Effector memory CD8-positive, alpha-beta T cell (primary cell): Measurements from ENCODE around the gene MTMR3.
A peak's percentile ranks its signal among the peaks of the same experiment; 100 is the strongest.
"Not testable (repeated sequence)": the region's sequence is repeated elsewhere in the genome, so short reads cannot be mapped to it uniquely, and the experiment has no call there.

ENCODE experiments used
- ATAC-seq: fragments of 150-1000 bp; cut with Tn5 transposase; replicated peaks from 2 replicates; pipeline ENCODE4 v1.10.0; 2021; ENCODE audit warnings: mild to moderate bottlenecking, moderate library complexity
- DNase-seq, 3 experiments: peaks; one replicate each; pipeline ENCODE4 v3.0.0; 2021
- H3K27ac Mint-ChIP-seq, 2 donors: one replicate each; pipeline ENCODE4 v1.8.0; 2022; ENCODE audit warnings: mild to moderate bottlenecking in 2 of 2, mixed read lengths in 2 of 2, moderate library complexity in 2 of 2
- H3K27me3 Mint-ChIP-seq, 2 donors: one replicate each; pipeline ENCODE4 v1.8.0; 2022; ENCODE audit warnings: mixed read lengths in 2 of 2
- H3K36me3 Mint-ChIP-seq: one replicate; pipeline ENCODE4 v1.8.0; 2022; ENCODE audit warnings: mild to moderate bottlenecking, moderate library complexity, mixed read lengths; ENCODE audit not compliant: insufficient read depth
- H3K4me1 Mint-ChIP-seq, 2 donors: one replicate each; pipeline ENCODE4 v1.8.0; 2022; ENCODE audit warnings: low read depth in 2 of 2, mixed read lengths in 2 of 2
- H3K4me3 Mint-ChIP-seq, 2 donors: one replicate each; pipeline ENCODE4 v1.8.0; 2022; ENCODE audit warnings: mild to moderate bottlenecking in 2 of 2, mixed read lengths in 2 of 2, moderate library complexity in 2 of 2
- H3K9me3 Mint-ChIP-seq, 2 donors: one replicate each; pipeline ENCODE4 v1.8.0; 2022; ENCODE audit warnings: mixed read lengths in 2 of 2

Gene MTMR3

GRCh38 chr22:29972121-29972520 is 89.1 kb downstream of the MTMR3 start:
- Mint-ChIP-seq H3K27ac (peak overlapping the region in 1 of 2 donors; percentile 53), H3K9me3 (no peaks in the 10 kb centered on the region), H3K36me3 (peaks cover 14% of the 10 kb centered on the region), H3K4me3 (no peak overlapping the region), H3K4me1 (peaks cover 7 to 16% of the 10 kb centered on the region in 2 donors), H3K27me3 (no peaks in the 10 kb centered on the region)
- DNase-seq: no peak
- ATAC-seq: no peak

- peaks cover 23% of the 10 kb centered on the region for H3K36me3 Mint-ChIP-seq
Observed at GRCh38 chr22:29973269-29973668, 90.3 kb downstream of the MTMR3 start.

DNA sequence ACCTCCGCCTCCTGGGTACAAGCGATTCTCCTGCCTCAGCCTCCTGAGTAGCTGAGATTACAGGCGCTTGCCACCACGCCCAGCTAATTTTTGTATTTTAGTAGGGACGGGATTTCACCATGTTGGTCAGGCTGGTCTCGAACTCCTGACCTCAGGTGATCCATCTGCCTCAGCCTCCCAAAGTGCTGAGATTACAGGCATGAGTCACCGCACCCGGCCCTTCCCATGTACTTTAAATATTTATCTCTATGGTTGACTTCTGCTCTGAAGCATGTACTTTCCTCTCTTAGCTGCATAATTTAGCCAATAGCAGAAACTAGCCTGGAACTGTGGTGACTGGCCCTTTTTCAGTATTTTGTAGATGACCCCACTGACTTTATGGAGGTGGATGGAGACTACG is 90.7 kb downstream of the MTMR3 start:
- not testable (repeated sequence) for H3K27ac Mint-ChIP-seq, H3K4me1 Mint-ChIP-seq, H3K4me3 Mint-ChIP-seq, H3K9me3 Mint-ChIP-seq, ATAC-seq, DNase-seq, H3K27me3 Mint-ChIP-seq
- peaks cover 23% of the 10 kb centered on the region for H3K36me3 Mint-ChIP-seq

More at GRCh38 chr22:29973269-29973668, 90.3 kb downstream of the MTMR3 start:
- H3K27ac Mint-ChIP-seq: no peak overlapping the region
- H3K4me3 Mint-ChIP-seq: no peak overlapping the region
- H3K9me3 Mint-ChIP-seq: no peaks in the 10 kb centered on the region
- ATAC-seq: no peak
- no peak for DNase-seq
- H3K27me3 Mint-ChIP-seq: no peaks in the 10 kb centered on the region
- H3K4me1 Mint-ChIP-seq: peaks cover 7 to 10% of the 10 kb centered on the region in 2 donors

GRCh38 chr22:29975494-29975893 is 92.5 kb downstream of the MTMR3 start:
- H3K27ac Mint-ChIP-seq: no peak overlapping the region
- H3K27me3 Mint-ChIP-seq: no peaks in the 10 kb centered on the region
- peaks cover 28% of the 10 kb centered on the region for H3K36me3 Mint-ChIP-seq
- H3K9me3 Mint-ChIP-seq: no peaks in the 10 kb centered on the region
- peaks cover 0 to 1% of the 10 kb centered on the region in 2 donors for H3K4me1 Mint-ChIP-seq
- no peak overlapping the region for H3K4me3 Mint-ChIP-seq
- ATAC-seq: no peak
- DNase-seq: no peak

DNA sequence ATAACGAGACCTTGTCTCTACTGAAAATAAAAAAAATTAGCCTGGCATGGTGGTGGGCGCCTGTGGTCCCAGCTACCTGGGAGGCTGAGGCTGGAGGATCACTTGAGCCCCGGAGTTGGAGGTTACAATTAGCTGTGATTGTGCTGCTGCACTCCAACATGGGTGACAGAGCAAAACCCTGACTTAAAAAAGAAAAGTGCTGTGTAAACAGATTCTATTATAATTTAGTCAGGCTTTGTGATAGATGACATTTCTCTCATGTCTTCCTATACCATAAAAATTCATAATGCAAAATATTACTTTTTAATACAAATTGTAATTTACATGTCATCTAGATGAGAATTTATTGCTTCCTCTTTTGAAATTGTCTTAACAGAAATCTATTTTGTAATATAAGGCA is 94.1 kb downstream of the MTMR3 start:
- H3K9me3 Mint-ChIP-seq: no peaks in the 10 kb centered on the region
- peaks cover 1 to 7% of the 10 kb centered on the region in 2 donors for H3K4me1 Mint-ChIP-seq
- no peak for DNase-seq
- no peak for ATAC-seq
- H3K4me3 Mint-ChIP-seq: no peak overlapping the region
- no peaks in the 10 kb centered on the region for H3K27me3 Mint-ChIP-seq
- no peak overlapping the region for H3K27ac Mint-ChIP-seq
- H3K36me3 Mint-ChIP-seq: peaks cover 32% of the 10 kb centered on the region

DNA sequence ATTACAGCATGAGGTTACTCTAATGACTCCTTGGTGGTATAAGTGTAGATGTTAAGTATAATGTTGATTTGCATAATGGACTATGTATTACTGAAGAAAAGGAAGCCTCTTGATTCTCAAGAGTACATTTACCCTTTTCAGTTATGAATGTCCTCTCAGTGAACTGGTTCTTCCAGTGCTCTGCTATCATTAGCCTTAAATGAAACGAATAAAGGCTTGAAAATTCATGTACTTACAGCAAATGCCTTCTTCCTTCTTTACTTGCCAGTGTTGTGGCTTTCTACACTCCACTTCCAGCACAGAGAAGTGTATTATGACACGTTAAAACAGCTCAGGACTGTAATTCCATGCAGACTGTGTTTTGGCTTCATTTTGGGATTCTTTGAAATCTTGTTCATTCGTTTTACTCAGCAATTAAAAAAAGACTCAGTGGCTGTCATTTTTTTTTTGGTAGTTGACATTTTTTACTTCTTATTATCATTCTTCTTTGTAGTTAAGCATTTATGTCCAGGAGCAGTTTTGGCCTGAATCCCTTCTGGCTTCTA is 96.9 kb downstream of the MTMR3 start:
- ATAC-seq (no peak), DNase-seq (no peak)
- Mint-ChIP-seq H3K27ac (no peak overlapping the region), H3K4me3 (no peak overlapping the region), H3K36me3 (peaks cover 24% of the 10 kb centered on the region), H3K27me3 (no peaks in the 10 kb centered on the region), H3K4me1 (peaks cover 0 to 8% of the 10 kb centered on the region in 2 donors), H3K9me3 (no peaks in the 10 kb centered on the region)

- Mint-ChIP-seq H3K9me3 (no peaks in the 10 kb centered on the region), H3K27me3 (no peaks in the 10 kb centered on the region), H3K4me3 (no peak overlapping the region), H3K4me1 (peaks cover 3 to 14% of the 10 kb centered on the region in 2 donors), H3K27ac (no peak overlapping the region), H3K36me3 (peaks cover 27% of the 10 kb centered on the region)
- DNase-seq (no peak), ATAC-seq (no peak)
Observed at GRCh38 chr22:29983296-29983917, 100.4 kb downstream of the MTMR3 start.

DNA sequence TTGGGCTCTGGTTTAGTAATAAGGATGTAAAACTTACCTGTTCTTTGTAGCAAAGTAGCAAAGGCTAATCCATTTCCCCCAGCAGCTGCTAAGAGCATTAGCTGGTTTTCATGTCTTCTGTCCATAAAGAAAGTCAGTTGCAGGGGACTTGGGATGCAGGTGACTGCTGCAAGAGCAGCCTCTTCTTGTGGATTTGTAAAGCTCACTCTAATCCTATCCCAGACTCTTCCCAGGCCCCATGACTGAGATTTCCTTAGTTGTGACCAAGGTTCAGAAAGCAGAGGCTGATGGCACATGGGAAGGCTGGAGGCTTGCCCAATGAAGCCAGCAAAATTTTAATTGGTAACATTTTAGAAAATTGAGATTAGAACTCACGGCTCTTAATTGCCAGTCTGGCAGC is 102.9 kb downstream of the MTMR3 start:
- Mint-ChIP-seq H3K9me3 (no peaks in the 10 kb centered on the region), H3K36me3 (peaks cover 30% of the 10 kb centered on the region), H3K27me3 (no peaks in the 10 kb centered on the region), H3K4me3 (no peak overlapping the region), H3K27ac (no peak overlapping the region), H3K4me1 (peaks cover 3 to 10% of the 10 kb centered on the region in 2 donors)
- DNase-seq (no peak), ATAC-seq (no peak)

GRCh38 chr22:29987137-29987536 is 104.2 kb downstream of the MTMR3 start:
- ATAC-seq (no peak), DNase-seq (no peak)
- Mint-ChIP-seq H3K27me3 (no peaks in the 10 kb centered on the region), H3K4me3 (no peak overlapping the region), H3K9me3 (no peaks in the 10 kb centered on the region), H3K4me1 (peaks cover 3 to 7% of the 10 kb centered on the region in 2 donors), H3K36me3 (peaks cover 29% of the 10 kb centered on the region), H3K27ac (no peak overlapping the region)

- ATAC-seq (no peak), DNase-seq (no peak)
- H3K4me3 Mint-ChIP-seq: no peak overlapping the region
- peaks cover 41% of the 10 kb centered on the region for H3K36me3 Mint-ChIP-seq
- no peaks in the 10 kb centered on the region for H3K27me3 Mint-ChIP-seq
- H3K27ac Mint-ChIP-seq: no peak overlapping the region
- H3K4me1 Mint-ChIP-seq: peaks cover 3 to 7% of the 10 kb centered on the region in 2 donors
- H3K9me3 Mint-ChIP-seq: no peaks in the 10 kb centered on the region
Observed at GRCh38 chr22:29988719-29989118, 105.7 kb downstream of the MTMR3 start.

DNA sequence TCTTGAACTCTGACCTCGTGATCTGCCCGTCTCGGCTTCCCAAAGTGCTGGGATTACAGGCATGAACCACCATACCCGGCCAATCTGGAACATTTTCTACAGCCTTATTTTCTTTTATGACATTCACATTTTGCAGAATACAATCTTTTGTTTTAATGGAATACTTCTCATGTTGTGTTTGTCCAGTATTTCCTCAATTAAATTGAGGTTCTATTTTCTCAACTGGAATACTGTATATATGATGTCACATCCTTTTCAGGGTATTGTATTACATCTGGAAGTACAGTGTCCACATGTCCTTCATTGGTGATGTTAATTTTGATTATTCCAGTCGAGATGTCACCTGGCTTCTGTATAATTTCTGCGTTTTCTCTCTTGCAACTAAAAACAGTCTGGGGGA is 106.5 kb downstream of the MTMR3 start:
- Mint-ChIP-seq H3K4me1 (peaks cover 3 to 7% of the 10 kb centered on the region in 2 donors), H3K27ac (no peak overlapping the region)

GRCh38 chr22:29992341-29993275 is 109.6 kb downstream of the MTMR3 start:
- Mint-ChIP-seq H3K27me3 (no peaks in the 10 kb centered on the region), H3K27ac (no peak overlapping the region), H3K4me1 (peaks cover 0 to 5% of the 10 kb centered on the region in 2 donors), H3K36me3 (peaks cover 43% of the 10 kb centered on the region), H3K9me3 (no peaks in the 10 kb centered on the region), H3K4me3 (no peak overlapping the region)
- DNase-seq (no peak), ATAC-seq (no peak)

More for the DNA sequence above, 106.5 kb downstream of the MTMR3 start:
- H3K4me3 Mint-ChIP-seq: no peak overlapping the region
- DNase-seq (no peak), ATAC-seq (no peak)
- peaks cover 49% of the 10 kb centered on the region for H3K36me3 Mint-ChIP-seq
- H3K27me3 Mint-ChIP-seq: no peaks in the 10 kb centered on the region
- H3K9me3 Mint-ChIP-seq: no peaks in the 10 kb centered on the region

DNA sequence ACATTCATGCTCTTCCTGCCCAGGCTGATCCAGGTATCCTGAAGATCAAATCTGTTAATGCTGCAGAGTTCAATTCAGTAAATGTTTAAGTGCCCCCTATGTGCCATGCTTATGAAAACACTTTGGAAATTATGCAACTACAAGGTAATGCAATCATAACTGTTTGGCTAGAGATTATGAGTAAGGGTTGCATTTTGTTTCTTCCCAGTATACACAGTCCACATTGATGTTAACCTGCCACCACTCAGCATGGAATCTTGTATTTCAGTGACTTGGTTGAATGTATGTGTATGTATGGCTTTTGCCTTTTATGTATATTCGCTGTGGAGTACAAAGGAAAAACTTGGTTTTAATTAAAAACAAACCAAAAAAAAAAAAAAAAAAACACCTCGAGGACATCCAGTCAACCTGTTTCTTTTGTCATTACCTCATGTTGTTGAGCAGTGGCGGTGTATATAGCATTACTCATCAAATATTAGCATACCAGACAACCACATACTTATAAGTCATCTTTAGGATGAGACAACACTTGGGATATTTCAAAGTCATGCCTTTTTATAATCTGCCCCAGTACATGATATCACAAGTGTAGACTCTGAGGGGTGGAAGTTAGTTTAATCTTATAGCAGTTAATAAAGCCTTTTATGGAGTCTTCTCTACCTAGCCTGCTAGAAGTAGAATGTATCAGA is 111.2 kb downstream of the MTMR3 start:
- no peak for ATAC-seq
- H3K9me3 Mint-ChIP-seq: no peaks in the 10 kb centered on the region
- no peak overlapping the region for H3K4me3 Mint-ChIP-seq
- peaks cover 0 to 5% of the 10 kb centered on the region in 2 donors for H3K4me1 Mint-ChIP-seq
- DNase-seq: no peak
- H3K27me3 Mint-ChIP-seq: no peaks in the 10 kb centered on the region
- peaks cover 45% of the 10 kb centered on the region for H3K36me3 Mint-ChIP-seq
- peak overlapping the region; percentile 52 to 54 for H3K27ac Mint-ChIP-seq
